K562 (cell line): Measurements from ENCODE around the gene CFAP157. TPM values are rescaled to one million over a fixed set of nuclear protein-coding genes. Genes with fewer than 3 reads are reported as not detected.
A peak's percentile ranks its signal among the peaks of the same experiment; 100 is the strongest.

Source experiments
- EGR1 ChIP-seq: fragments of 450-650 bp; conservative IDR thresholded peaks from 2 replicates; pipeline ENCODE4 v1.6.1; 2017; ENCODE audit warnings: mild to moderate bottlenecking
- GTF2F1 ChIP-seq: IDR thresholded peaks from 2 replicates; pipeline ENCODE4 v1.6.1; 2011; ENCODE audit warnings: low read depth, low read length, improper control_type of control experiment
- KAT2B ChIP-seq: IDR thresholded peaks from one replicate; pipeline ENCODE4 v1.6.1; 2012; ENCODE audit warnings: low read depth, mild to moderate bottlenecking, control low read depth, inconsistent platforms, low read length, moderate library complexity
- MBD2 ChIP-seq: sonication (generic); IDR thresholded peaks from 2 replicates; pipeline ENCODE4 v1.6.1; 2016; ENCODE audit warnings: low read depth, borderline replicate concordance
- MTF1 ChIP-seq: fragments of 250-450 bp; sonication (Bioruptor Pico); IDR thresholded peaks from 2 replicates; pipeline ENCODE4 v1.9.0; 2021; ENCODE audit warnings: moderate library complexity, mild to moderate bottlenecking, inconsistent platforms, borderline replicate concordance
- POLR2A ChIP-seq: fragments of 450-650 bp; conservative IDR thresholded peaks from 2 replicates; pipeline ENCODE4 v1.6.1; 2016
- POLR2H ChIP-seq: IDR thresholded peaks from 2 replicates; pipeline ENCODE4 v1.6.1; 2016; ENCODE audit warnings: missing genetic modification characterization, low read depth, mild to moderate bottlenecking, control low read depth, missing compliant biosample characterization, moderate library complexity
- RAD21 ChIP-seq, 2 experiments: fragments of 250-450 bp in 1 of 2; fragments of 450-650 bp in 1 of 2; sonication (Bioruptor Pico) in 1 of 2; formaldehyde crosslinking in 1 of 2; IDR thresholded peaks in 1 of 2; conservative IDR thresholded peaks in 1 of 2; 2 replicates each; pipeline versions ENCODE4 v1.4.0 to v1.8.0; 2020 to 2022; ENCODE audit warnings: mild to moderate bottlenecking in 2 of 2, moderate library complexity in 1 of 2
- SMARCE1 ChIP-seq: fragments of 450-650 bp; IDR thresholded peaks from 2 replicates; pipeline ENCODE4 v1.7.1; 2016; ENCODE audit warnings: mild to moderate bottlenecking
- SMC3 ChIP-seq: conservative IDR thresholded peaks from 2 replicates; pipeline ENCODE4 v1.6.1; 2011; ENCODE audit warnings: low read depth, low read length, improper control_type of control experiment; ENCODE audit not compliant: insufficient read depth
- TAF15 ChIP-seq: fragments of 200-400 bp; formaldehyde crosslinking; IDR thresholded peaks from 2 replicates; pipeline ENCODE4 v1.6.1; 2017; ENCODE audit warnings: mild to moderate bottlenecking, low read depth, low read length, moderate library complexity
- ZNF121 ChIP-seq: sonication (generic); formaldehyde crosslinking; conservative IDR thresholded peaks from 2 replicates; pipeline ENCODE4 v1.8.0; 2022; ENCODE audit warnings: missing genetic modification reagents
- ZNF551 ChIP-seq: fragments of 250-450 bp; sonication (Bioruptor Pico); IDR thresholded peaks from 2 replicates; pipeline ENCODE4 v1.5.0; 2021; ENCODE audit warnings: mild to moderate bottlenecking, moderate library complexity
- ZNF57 ChIP-seq: fragments of 450-650 bp; formaldehyde crosslinking; IDR thresholded peaks from 2 replicates; pipeline ENCODE4 v1.4.0; 2020; ENCODE audit warnings: mild to moderate bottlenecking, moderate library complexity
- ZNF778 ChIP-seq: fragments of 450-650 bp; formaldehyde crosslinking; IDR thresholded peaks from 2 replicates; pipeline ENCODE4 v1.4.0; 2020; ENCODE audit warnings: mild to moderate bottlenecking, moderate library complexity
- polyA plus RNA-seq, 8 experiments: library from polyadenylated mRNA; depleted of rRNA in 4 of 8; stranded (reverse) in 5 of 8; unstranded in 3 of 8; fragments of >200 nt; fragmentation: Nextera tagmentation in 2 of 8; fragmentation: Illumina TruSeq in 1 of 8; extraction: Ambion mirVana in 2 of 8; extraction: Trizol in 1 of 8; gene quantifications; 2 replicates each; pipeline versions ENCODE4 v1.2.1 to v1.2.3, GENCODE V29; 2011 to 2014; ENCODE audit warnings: inconsistent platforms in 1 of 8, missing spikeins in 1 of 8
- total RNA-seq, 7 experiments: library from RNA; depleted of rRNA in 6 of 7; stranded (reverse); fragments of >200 nt in 6 of 7; fragmentation: Illumina TruSeq in 2 of 7; extraction: Trizol in 2 of 7; gene quantifications; 2 replicates each; pipeline versions ENCODE4 v1.2.1 to v1.2.3, GENCODE V29; 2011 to 2021; ENCODE audit warnings: low replicate concordance in 1 of 7
- TF ChIP-seq, protein P1 (sequence below), 2 experiments: fragments of 450-650 bp; formaldehyde crosslinking in 1 of 2; IDR thresholded peaks; 2 replicates each; pipeline versions ENCODE4 v1.4.0 to v1.6.1; 2014 to 2020; ENCODE audit warnings: mild to moderate bottlenecking in 2 of 2, borderline replicate concordance in 1 of 2, low read depth in 1 of 2
- TF ChIP-seq, protein P2 (sequence below): sonication (generic); IDR thresholded peaks from 2 replicates; pipeline ENCODE4 v1.6.1; 2016
- TF ChIP-seq, protein P3 (sequence below), 2 experiments: fragments of 450-650 bp; IDR thresholded peaks; 2 replicates each; pipeline ENCODE4 v1.6.1; 2016

The CFAP157 gene
- total and polyA plus RNA-seq, 9 of the 15 experiments (the other 6 are each of a cell fraction or from before 2014, with no cell fraction given), result 0.03 TPM; not detected in 8

- TF ChIP-seq, protein P1, sequence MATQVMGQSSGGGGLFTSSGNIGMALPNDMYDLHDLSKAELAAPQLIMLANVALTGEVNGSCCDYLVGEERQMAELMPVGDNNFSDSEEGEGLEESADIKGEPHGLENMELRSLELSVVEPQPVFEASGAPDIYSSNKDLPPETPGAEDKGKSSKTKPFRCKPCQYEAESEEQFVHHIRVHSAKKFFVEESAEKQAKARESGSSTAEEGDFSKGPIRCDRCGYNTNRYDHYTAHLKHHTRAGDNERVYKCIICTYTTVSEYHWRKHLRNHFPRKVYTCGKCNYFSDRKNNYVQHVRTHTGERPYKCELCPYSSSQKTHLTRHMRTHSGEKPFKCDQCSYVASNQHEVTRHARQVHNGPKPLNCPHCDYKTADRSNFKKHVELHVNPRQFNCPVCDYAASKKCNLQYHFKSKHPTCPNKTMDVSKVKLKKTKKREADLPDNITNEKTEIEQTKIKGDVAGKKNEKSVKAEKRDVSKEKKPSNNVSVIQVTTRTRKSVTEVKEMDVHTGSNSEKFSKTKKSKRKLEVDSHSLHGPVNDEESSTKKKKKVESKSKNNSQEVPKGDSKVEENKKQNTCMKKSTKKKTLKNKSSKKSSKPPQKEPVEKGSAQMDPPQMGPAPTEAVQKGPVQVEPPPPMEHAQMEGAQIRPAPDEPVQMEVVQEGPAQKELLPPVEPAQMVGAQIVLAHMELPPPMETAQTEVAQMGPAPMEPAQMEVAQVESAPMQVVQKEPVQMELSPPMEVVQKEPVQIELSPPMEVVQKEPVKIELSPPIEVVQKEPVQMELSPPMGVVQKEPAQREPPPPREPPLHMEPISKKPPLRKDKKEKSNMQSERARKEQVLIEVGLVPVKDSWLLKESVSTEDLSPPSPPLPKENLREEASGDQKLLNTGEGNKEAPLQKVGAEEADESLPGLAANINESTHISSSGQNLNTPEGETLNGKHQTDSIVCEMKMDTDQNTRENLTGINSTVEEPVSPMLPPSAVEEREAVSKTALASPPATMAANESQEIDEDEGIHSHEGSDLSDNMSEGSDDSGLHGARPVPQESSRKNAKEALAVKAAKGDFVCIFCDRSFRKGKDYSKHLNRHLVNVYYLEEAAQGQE (IDR thresholded peaks at IDR 0.05; ENCODE audit: borderline replicate concordance), result peak; percentile 95
- TF ChIP-seq, protein P1 (CRISPR knock-in tag; IDR thresholded peaks at IDR 0.05; ENCODE audit: low read depth), result peak; percentile 81; the same call in 1 of the 2 replicates
- TF ChIP-seq GTF2F1 (0 out of 2 replicates have a peak, but pooled peaks have one; percentile 64), ZNF121 (CRISPR knock-in tag) (no peak), SMARCE1 (no peak), RAD21 (CRISPR knock-in tag; conservative IDR thresholded peaks at IDR 0.05 in 1 of 2, IDR thresholded peaks at IDR 0.05 in 1 of 2) (peak; percentile 98 to 99), KAT2B (no peak), ZNF778 (CRISPR knock-in tag) (no peak), ZNF551 (CRISPR knock-in tag) (no peak), ZNF57 (CRISPR knock-in tag) (no peak), POLR2A (peak; percentile 79), SMC3 (peak; percentile 98), EGR1 (peak; percentile 22; the same call in 1 of the 2 replicates), POLR2H (tag) (no peak), MBD2 (peak; percentile 91), MTF1 (CRISPR knock-in tag) (no peak), TAF15 (no peak)
- TF ChIP-seq, protein P2, sequence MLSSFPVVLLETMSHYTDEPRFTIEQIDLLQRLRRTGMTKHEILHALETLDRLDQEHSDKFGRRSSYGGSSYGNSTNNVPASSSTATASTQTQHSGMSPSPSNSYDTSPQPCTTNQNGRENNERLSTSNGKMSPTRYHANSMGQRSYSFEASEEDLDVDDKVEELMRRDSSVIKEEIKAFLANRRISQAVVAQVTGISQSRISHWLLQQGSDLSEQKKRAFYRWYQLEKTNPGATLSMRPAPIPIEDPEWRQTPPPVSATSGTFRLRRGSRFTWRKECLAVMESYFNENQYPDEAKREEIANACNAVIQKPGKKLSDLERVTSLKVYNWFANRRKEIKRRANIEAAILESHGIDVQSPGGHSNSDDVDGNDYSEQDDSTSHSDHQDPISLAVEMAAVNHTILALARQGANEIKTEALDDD, result no peak
- TF ChIP-seq, protein P3, sequence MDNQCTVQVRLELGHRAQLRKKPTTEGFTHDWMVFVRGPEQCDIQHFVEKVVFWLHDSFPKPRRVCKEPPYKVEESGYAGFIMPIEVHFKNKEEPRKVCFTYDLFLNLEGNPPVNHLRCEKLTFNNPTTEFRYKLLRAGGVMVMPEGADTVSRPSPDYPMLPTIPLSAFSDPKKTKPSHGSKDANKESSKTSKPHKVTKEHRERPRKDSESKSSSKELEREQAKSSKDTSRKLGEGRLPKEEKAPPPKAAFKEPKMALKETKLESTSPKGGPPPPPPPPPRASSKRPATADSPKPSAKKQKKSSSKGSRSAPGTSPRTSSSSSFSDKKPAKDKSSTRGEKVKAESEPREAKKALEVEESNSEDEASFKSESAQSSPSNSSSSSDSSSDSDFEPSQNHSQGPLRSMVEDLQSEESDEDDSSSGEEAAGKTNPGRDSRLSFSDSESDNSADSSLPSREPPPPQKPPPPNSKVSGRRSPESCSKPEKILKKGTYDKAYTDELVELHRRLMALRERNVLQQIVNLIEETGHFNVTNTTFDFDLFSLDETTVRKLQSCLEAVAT (IDR thresholded peaks at IDR 0.05), result 0 out of 4 replicates have a peak, but pooled peaks of 1 of the 2 experiments have one; percentile 11
These were observed 28.1 kb downstream of the CFAP157 start, which contains the start of gene TOR2A (continued) for GRCh38 chr9:127734747-127735529.
